MCF 10A (cell line): ENCODE data around the gene HCST. TPM values are rescaled to one million over a fixed set of nuclear protein-coding genes. Genes with fewer than 3 reads are reported as not detected.

Experiments
- Bru-seq: library from RNA; stranded (reverse); fragments of 400-500 nt; gene quantifications from one replicate; lab custom pipeline; 2021; lab: Mats Ljungman, UMichigan
- BruChase-seq, 2 experiments: library from RNA; stranded (reverse); fragments of 400-500 nt; gene quantifications; one replicate each; lab custom pipeline; 2021; lab: Mats Ljungman, UMichigan
- BruUV-seq: library from RNA; stranded (reverse); fragments of 400-500 nt; replicated peaks from 2 replicates; lab custom pipeline; 2021; lab: Mats Ljungman, UMichigan
- CTCF ChIA-PET: fragments of 300-600 bp; sonication (Branson Sonifier 250); formaldehyde crosslinking; extraction: SDS; loops from one replicate; lab custom pipeline; 2021; ENCODE audit warnings: antibody characterized with exemption, inconsistent platforms; lab: Yijun Ruan, JAX
- POLR2A ChIA-PET: fragments of 300-600, 350-650 bp; sonication (Branson Sonifier 250); formaldehyde crosslinking; extraction: SDS; loops from one replicate; lab custom pipeline; 2020; ENCODE audit warnings: antibody characterized with exemption, inconsistent platforms; lab: Yijun Ruan, JAX
- DNase-seq: peaks from one replicate; pipeline ENCODE4 v3.0.0-alpha.2; 2018; ENCODE audit not compliant: unreplicated experiment
- H3K27ac Mint-ChIP-seq: one replicate; pipeline ENCODE4 v1.8.0; 2022; ENCODE audit warnings: mild to moderate bottlenecking, low read depth, mixed read lengths; ENCODE audit not compliant: unreplicated experiment
- H3K27me3 Mint-ChIP-seq: one replicate; pipeline ENCODE4 v1.8.0; 2022; ENCODE audit warnings: mixed read lengths; ENCODE audit not compliant: insufficient read depth, unreplicated experiment
- H3K36me3 Mint-ChIP-seq: one replicate; pipeline ENCODE4 v1.8.0; 2022; ENCODE audit warnings: mild to moderate bottlenecking, moderate library complexity, mixed read lengths; ENCODE audit not compliant: insufficient read depth, unreplicated experiment
- H3K4me1 Mint-ChIP-seq: one replicate; pipeline ENCODE4 v1.8.0; 2022; ENCODE audit warnings: mixed read lengths; ENCODE audit not compliant: insufficient read depth, unreplicated experiment
- H3K4me3 Mint-ChIP-seq: one replicate; pipeline ENCODE4 v1.8.0; 2022; ENCODE audit warnings: mild to moderate bottlenecking, moderate library complexity, mixed read lengths; ENCODE audit not compliant: unreplicated experiment
- H3K9me3 Mint-ChIP-seq: one replicate; pipeline ENCODE4 v1.8.0; 2022; ENCODE audit warnings: mixed read lengths; ENCODE audit not compliant: unreplicated experiment
- CTCF ChIP-seq: fragments of 200-600 bp; IDR thresholded peaks from one replicate; pipeline ENCODE4 v1.8.0; 2022; ENCODE audit warnings: antibody characterized with exemption, mild to moderate bottlenecking; ENCODE audit not compliant: unreplicated experiment
- intact Hi-C: fragments of 100-400 bp; cut with micrococcal nuclease; formaldehyde crosslinking; loops from 2 replicates; pipeline ENCODE4 v1.14.1; 2022
- long read RNA-seq: library from polyadenylated mRNA; stranded (forward); transcript quantifications from one replicate; pipeline ENCODE4 v2.0.0, GENCODE V29; 2022
- total RNA-seq: library from RNA; stranded (reverse); gene quantifications from 2 replicates; pipeline ENCODE4 v1.2.3, GENCODE V29; 2022

Gene HCST
- total RNA-seq (not detected in 2 replicates), Bru-seq, nascent RNA (not detected), BruChase-seq, experiment 1, labeled RNA remaining after a 6-hour chase (percentile 26 among the genes with signal in this experiment), BruChase-seq, experiment 2, labeled RNA remaining after a 2-hour chase (percentile 10 among the genes with signal in this experiment)
- long read RNA-seq, partial matches to known transcripts, result 0 of 1 reads
- long read RNA-seq, other reads (novel, unspliced or antisense), result 1 of 1 reads

GRCh38 chr19:35901854-35902661 is at the start of gene HCST:
HCST (plus strand) TSS chr19:35902529; CDS start chr19:35902594, 65 bp downstream.
- Mint-ChIP-seq H3K4me3 (peak within 1 kb of the TSS; percentile 63), H3K9me3 (no peaks in the 10 kb centered on the region), H3K27me3 (no peaks in the 10 kb centered on the region), H3K27ac (peak within 1 kb of the TSS; percentile 81), H3K4me1 (peaks cover 16% of the 10 kb centered on the region), H3K36me3 (no peaks in the 10 kb centered on the region)
- ChIA-PET CTCF (interaction anchor here (0.8 kb wide), 1 partner anchor 65 kb away, joined by 4 read pairs; no protein-coding TSS in a partner anchor), POLR2A (interaction anchor here (0.6 to 1.5 kb wide), 2 partner anchors 157 to 161 kb away, joined by 3 to 5 read pairs; partner anchors contain the start of genes PSENEN and U2AF1L4)
- BruUV-seq, result no TSS peak
- no peak for DNase-seq
- no peak for TF ChIP-seq CTCF
- intact Hi-C loops, result loop anchor here (2.0 kb wide), 1 partner anchor 29 kb away; no protein-coding TSS in a partner anchor

DNA sequence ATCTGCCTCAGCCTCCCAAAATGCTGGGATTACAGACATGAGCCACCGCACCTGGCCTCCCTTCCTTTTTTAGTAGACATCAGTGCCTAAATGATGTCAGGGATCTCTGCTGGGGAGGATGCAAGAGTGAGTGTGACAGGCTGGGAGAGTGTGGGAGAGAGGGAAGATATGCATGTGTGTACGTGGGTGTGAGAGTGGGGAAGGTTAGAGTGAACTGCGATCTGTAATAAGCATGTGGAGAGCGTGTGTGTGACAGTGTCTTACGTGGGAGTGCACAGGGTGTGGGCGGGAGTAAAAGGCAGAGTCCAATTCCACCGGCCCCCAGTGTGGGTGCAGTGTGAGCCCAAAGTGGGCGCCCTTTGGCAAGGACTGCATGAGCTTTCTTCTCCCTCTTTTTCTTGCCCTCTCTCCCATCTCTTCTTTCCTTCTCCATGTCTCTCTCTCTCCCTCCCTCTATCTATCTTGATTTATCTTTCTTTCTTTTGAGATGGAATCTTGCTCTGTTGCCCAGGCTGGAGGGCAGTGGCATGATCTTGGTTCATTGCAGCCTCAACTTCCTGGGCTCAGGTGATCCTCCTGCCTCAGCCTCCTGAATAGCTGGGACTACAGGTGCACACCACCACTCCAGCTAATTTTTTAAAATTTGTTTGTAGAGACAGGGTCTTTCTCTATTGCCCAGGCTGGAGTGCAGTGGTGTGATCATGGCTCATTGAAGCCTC is 49.1 kb upstream of the HCST start:
- no peak for DNase-seq
- no peaks in the 10 kb centered on the region for H3K4me1 Mint-ChIP-seq
- H3K36me3 Mint-ChIP-seq, result no peaks in the 10 kb centered on the region
- BruUV-seq, result no TSS peak
- ChIA-PET CTCF (no interaction called here), POLR2A (interaction anchor here (0.6 kb wide), 1 partner anchor 360 kb away, joined by 3 read pairs; no protein-coding TSS in a partner anchor)
- H3K27me3 Mint-ChIP-seq, result peaks cover 59% of the 10 kb centered on the region
- intact Hi-C loops, result no loop called here
- no peak overlapping the region for H3K4me3 Mint-ChIP-seq
- no peak for TF ChIP-seq CTCF
- H3K27ac Mint-ChIP-seq, result no peak overlapping the region
- no peaks in the 10 kb centered on the region for H3K9me3 Mint-ChIP-seq

DNA sequence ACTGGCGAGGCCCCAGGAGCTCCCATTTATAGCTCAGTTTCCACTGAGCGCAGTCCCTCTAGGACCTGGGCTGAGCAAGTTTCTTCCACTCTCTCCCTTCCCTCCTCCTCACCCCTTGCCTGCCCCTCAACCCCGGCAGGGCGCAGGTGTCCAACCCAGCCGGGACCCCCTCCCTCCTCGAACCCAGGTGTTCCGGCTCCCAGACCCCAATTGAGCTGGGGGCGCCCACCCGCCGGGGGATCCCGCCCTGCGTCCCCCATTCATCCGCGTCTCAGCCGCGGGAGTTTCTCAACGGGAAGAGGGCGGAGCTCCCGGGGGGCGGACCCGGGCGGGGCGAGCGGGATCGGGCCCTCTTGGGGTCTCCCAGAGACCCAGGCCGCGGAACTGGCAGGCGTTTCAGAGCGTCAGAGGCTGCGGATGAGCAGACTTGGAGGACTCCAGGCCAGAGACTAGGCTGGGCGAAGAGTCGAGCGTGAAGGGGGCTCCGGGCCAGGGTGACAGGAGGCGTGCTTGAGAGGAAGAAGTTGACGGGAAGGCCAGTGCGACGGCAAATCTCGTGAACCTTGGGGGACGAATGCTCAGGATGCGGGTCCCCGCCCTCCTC is 45.7 kb upstream of the HCST start, which contains the start of gene KIRREL2:
Gene KIRREL2, plus strand, starts transcription at position 366 of the 604 bp plus-strand sequence. Its CDS starts 209 bp downstream, at position 575.
- Mint-ChIP-seq H3K27ac (no peak within 1 kb of the TSS), H3K27me3 (peaks cover 44% of the 10 kb centered on the region), H3K9me3 (no peaks in the 10 kb centered on the region), H3K4me1 (no peaks in the 10 kb centered on the region), H3K36me3 (no peaks in the 10 kb centered on the region), H3K4me3 (peak within 1 kb of the TSS; percentile 47)
- DNase-seq, result no peak
- intact Hi-C loops, result no loop called here
- TF ChIP-seq CTCF, result no peak
- ChIA-PET CTCF (no interaction called here), POLR2A (interaction anchor here (0.9 to 1.3 kb wide), 2 partner anchors 12 to 23 kb away, joined by 3 read pairs; partner anchors contain the start of gene APLP1)
- no TSS peak for BruUV-seq
